HFFc6 (cell line): ENCODE measurements around the gene RGS4. TPM values are rescaled to one million over a fixed set of nuclear protein-coding genes. Genes with fewer than 3 reads are reported as not detected.

Source experiments
- DNase-seq: peaks from one replicate; pipeline ENCODE4 v3.0.0-alpha.2; 2018
- H3K27ac Mint-ChIP-seq: 2 replicates; pipeline ENCODE4 v1.8.0; 2020; ENCODE audit warnings: mild to moderate bottlenecking, mixed read lengths
- H3K27me3 Mint-ChIP-seq: 2 replicates; pipeline ENCODE4 v1.8.0; 2021; ENCODE audit warnings: mild to moderate bottlenecking, moderate library complexity, mixed read lengths; ENCODE audit not compliant: insufficient read depth
- H3K36me3 Mint-ChIP-seq: 2 replicates; pipeline ENCODE4 v1.8.0; 2021; ENCODE audit warnings: low read depth, mixed read lengths
- H3K4me1 Mint-ChIP-seq: 2 replicates; pipeline ENCODE4 v1.8.0; 2020; ENCODE audit warnings: low read depth, mixed read lengths
- H3K4me3 Mint-ChIP-seq: 2 replicates; pipeline ENCODE4 v1.8.0; 2020; ENCODE audit warnings: mild to moderate bottlenecking, moderate library complexity, mixed read lengths
- H3K9me3 Mint-ChIP-seq: 2 replicates; pipeline ENCODE4 v1.8.0; 2020; ENCODE audit warnings: mild to moderate bottlenecking, mixed read lengths
- total RNA-seq, 6 experiments: library from RNA; stranded (reverse); fragmentation: NEBNext Ultra II Directional; extraction: Animal tissue kit (Norgen Biotek cat#: 25700); gene quantifications; 2 replicates in 1 of 6; 3 replicates in 5 of 6; pipeline ENCODE4 v1.2.3, GENCODE V29; 2021
- TF ChIP-seq, protein P1 (sequence below): fragments of 200-600 bp; sonication (generic); IDR thresholded peaks from 2 replicates; pipeline ENCODE4 v1.5.0; 2021; ENCODE audit warnings: antibody characterized with exemption, mild to moderate bottlenecking

RGS4 gene
- total RNA-seq, 6 experiments from 2014 or later, result 32.3 to 48.6 (median 37.3) TPM

DNA sequence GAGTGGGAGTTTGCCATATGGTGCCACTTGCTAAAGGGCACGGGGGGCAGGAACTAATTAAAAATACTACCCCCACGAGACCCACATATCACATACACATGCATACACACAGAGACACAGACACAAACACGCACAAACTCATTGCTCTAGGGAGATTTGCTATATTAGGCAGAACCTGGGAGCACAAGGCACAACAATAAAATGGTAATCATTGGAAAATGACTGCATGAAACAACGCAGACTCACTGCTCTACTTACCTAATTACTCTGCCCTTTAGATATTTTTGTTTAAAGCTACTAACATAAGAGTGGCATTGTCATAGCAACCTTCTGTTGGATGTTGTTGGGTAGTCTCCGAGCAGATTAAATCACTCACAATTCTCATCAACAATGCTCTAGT lies 20.3 kb upstream of the RGS4 start:
- no peaks in the 10 kb centered on the region for H3K36me3 Mint-ChIP-seq
- TF ChIP-seq, protein P1, sequence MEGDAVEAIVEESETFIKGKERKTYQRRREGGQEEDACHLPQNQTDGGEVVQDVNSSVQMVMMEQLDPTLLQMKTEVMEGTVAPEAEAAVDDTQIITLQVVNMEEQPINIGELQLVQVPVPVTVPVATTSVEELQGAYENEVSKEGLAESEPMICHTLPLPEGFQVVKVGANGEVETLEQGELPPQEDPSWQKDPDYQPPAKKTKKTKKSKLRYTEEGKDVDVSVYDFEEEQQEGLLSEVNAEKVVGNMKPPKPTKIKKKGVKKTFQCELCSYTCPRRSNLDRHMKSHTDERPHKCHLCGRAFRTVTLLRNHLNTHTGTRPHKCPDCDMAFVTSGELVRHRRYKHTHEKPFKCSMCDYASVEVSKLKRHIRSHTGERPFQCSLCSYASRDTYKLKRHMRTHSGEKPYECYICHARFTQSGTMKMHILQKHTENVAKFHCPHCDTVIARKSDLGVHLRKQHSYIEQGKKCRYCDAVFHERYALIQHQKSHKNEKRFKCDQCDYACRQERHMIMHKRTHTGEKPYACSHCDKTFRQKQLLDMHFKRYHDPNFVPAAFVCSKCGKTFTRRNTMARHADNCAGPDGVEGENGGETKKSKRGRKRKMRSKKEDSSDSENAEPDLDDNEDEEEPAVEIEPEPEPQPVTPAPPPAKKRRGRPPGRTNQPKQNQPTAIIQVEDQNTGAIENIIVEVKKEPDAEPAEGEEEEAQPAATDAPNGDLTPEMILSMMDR, result no peak
- no peaks in the 10 kb centered on the region for H3K9me3 Mint-ChIP-seq
- no peak overlapping the region for H3K4me3 Mint-ChIP-seq
- DNase-seq, result no peak
- peaks cover 31% of the 10 kb centered on the region for H3K4me1 Mint-ChIP-seq
- H3K27ac Mint-ChIP-seq, result no peak overlapping the region
- H3K27me3 Mint-ChIP-seq, result peaks cover 1% of the 10 kb centered on the region

DNA sequence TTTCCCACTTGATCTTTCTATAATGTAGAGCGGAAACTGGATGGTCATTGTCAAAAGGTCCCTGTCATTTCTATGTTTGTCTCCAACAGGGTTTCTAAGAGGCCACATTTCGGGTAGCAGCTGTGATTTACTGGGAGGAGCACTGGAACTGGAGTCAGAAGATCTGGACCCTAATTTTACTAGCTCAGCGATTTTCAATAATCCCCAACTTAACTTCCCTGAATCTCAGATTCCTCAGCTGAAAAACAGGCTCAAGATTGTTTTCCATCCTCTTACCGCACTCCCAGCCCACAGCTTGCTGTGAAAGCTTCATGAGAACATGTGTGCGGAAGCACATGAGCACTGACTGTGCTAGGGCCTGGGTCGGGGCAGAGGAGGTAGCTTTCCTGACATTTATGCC lies 19.9 kb upstream of the RGS4 start:
- no peaks in the 10 kb centered on the region for H3K36me3 Mint-ChIP-seq
- no peak overlapping the region for H3K27ac Mint-ChIP-seq
- DNase-seq, result no peak
- H3K27me3 Mint-ChIP-seq, result peaks cover 1% of the 10 kb centered on the region
- no peak overlapping the region for H3K4me3 Mint-ChIP-seq
- TF ChIP-seq, protein P1, result no peak
- peaks cover 31% of the 10 kb centered on the region for H3K4me1 Mint-ChIP-seq
- H3K9me3 Mint-ChIP-seq, result no peaks in the 10 kb centered on the region

DNA sequence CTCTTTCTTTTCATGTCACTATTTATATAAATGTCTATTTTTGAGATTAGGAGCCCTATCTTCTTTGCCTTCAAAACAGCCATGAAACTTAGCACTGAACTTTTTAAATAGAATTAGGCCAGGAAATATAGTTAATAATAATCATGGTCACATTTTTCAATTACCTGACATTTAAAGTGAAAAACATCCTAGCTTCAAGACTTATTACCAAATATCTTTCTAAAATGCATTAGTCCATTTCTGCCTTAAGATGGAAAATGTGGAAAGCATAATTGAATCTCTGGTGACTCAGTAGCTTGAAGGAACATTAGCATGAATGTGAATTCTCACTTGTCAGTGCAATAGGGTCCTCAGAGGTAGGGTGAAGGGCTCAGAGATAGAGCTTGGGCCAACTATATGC lies 18.7 kb upstream of the RGS4 start:
- TF ChIP-seq, protein P1, result no peak
- H3K36me3 Mint-ChIP-seq, result no peaks in the 10 kb centered on the region

DNA sequence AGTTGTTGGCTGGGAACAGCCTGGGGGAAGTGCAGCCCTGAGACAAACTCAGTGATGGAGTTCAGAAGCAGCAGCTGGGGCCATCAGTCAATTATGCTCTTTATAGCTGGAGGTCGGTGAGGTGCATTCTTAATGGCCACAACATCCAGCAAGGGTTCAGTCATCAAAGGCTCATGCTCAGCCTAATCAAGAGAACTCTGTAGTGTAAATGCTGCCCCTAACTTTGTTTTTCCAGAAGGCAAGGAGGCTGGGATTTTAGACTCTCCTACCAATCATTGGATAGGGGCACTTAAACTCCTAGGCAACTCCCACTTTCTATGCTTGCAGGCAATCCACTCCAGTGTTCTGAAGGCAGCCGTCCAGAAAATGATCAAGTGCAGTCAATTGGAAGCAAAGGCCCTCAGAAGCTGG lies 15.0 kb upstream of the RGS4 start:
- Mint-ChIP-seq H3K36me3 (no peaks in the 10 kb centered on the region), H3K27ac (no peak overlapping the region), H3K27me3 (peaks cover 1% of the 10 kb centered on the region; the same call in 1 of the 2 replicates), H3K4me3 (no peak overlapping the region), H3K4me1 (peaks cover 21% of the 10 kb centered on the region), H3K9me3 (no peaks in the 10 kb centered on the region)
- TF ChIP-seq, protein P1, result no peak
- no peak for DNase-seq

More for the DNA sequence above, 18.7 kb upstream of the RGS4 start:
- Mint-ChIP-seq H3K4me3 (no peak overlapping the region), H3K4me1 (peaks cover 30% of the 10 kb centered on the region), H3K27ac (no peak overlapping the region), H3K27me3 (peaks cover 1% of the 10 kb centered on the region; the same call in 1 of the 2 replicates), H3K9me3 (no peaks in the 10 kb centered on the region)
- DNase-seq, result no peak

DNA sequence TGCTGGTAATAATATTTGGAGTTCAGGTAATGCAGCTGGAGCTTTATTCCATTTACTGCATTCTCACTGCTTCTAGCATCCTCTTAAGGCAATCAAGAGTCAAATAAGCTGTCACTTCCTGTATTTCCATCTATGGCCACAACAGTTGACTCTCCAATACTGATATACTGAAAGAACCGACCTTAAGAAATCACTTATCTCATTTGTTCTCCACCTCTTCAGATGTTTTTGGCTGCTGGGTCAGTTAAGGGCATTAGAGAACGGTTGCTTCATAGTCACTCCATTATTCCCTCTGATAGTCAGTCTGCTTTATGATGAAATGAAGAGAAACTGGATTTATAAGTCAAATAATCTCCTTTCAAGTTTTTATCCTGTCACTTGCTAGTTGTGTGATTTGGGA lies 14.2 kb upstream of the RGS4 start:
- peaks cover 1% of the 10 kb centered on the region; the same call in 1 of the 2 replicates for H3K27me3 Mint-ChIP-seq
- DNase-seq, result no peak
- H3K4me1 Mint-ChIP-seq, result peaks cover 21% of the 10 kb centered on the region
- TF ChIP-seq, protein P1, result no peak
- no peaks in the 10 kb centered on the region for H3K36me3 Mint-ChIP-seq
- H3K9me3 Mint-ChIP-seq, result no peaks in the 10 kb centered on the region
- no peak overlapping the region for H3K27ac Mint-ChIP-seq
- no peak overlapping the region for H3K4me3 Mint-ChIP-seq

DNA sequence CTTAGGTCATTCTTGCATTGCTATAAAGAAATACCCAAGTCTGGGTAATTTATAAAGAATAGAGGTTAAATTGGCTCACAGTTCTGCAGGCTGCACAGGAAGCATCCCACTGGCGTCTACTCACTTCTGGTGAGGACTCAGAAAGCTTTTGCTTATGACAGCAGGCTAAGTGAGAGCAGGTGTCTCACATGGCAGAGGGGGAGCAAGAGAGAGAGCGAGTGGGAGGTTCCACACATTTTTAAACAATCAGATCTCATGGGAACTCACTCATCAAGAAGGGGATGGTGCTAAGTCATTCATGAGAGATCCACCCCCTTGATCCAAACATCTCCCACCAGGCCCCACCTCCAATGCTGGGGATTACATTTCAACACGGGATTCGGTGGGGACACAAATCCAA lies 13.6 kb upstream of the RGS4 start:
- peaks cover 1% of the 10 kb centered on the region; the same call in 1 of the 2 replicates for H3K27me3 Mint-ChIP-seq
- H3K4me3 Mint-ChIP-seq, result no peak overlapping the region
- H3K4me1 Mint-ChIP-seq, result peaks cover 21% of the 10 kb centered on the region

More for the DNA sequence above, 13.6 kb upstream of the RGS4 start:
- Mint-ChIP-seq H3K27ac (no peak overlapping the region), H3K9me3 (no peaks in the 10 kb centered on the region), H3K36me3 (no peaks in the 10 kb centered on the region)
- DNase-seq, result no peak
- TF ChIP-seq, protein P1, result no peak
